Caco-2 (cell line): ENCODE results near the gene PRKAR1B. TPM values are rescaled to one million over a fixed set of nuclear protein-coding genes. Genes with fewer than 3 reads are reported as not detected.

ENCODE experiments used
- BruUV-seq: library from RNA; stranded (reverse); fragments of 400-500 nt; replicated peaks from 2 replicates; lab custom pipeline; 2021; lab: Mats Ljungman, UMichigan
- CTCF ChIA-PET: fragments of 300-600 bp; sonication (Branson Sonifier 250); formaldehyde crosslinking; loops from one replicate; lab custom pipeline; 2022; ENCODE audit warnings: antibody characterized with exemption; lab: Charles Lee
- POLR2A ChIA-PET: fragments of 300-600 bp; sonication (Branson Sonifier 250); formaldehyde crosslinking; loops from one replicate; lab custom pipeline; 2022; ENCODE audit warnings: antibody characterized with exemption; lab: Charles Lee
- DNase-seq, 2 experiments: peaks; one replicate each; pipeline versions ENCODE4 v3.0.0 to v3.0.0-alpha.2; 2020 to 2022
- H3K27me3 ChIP-seq: replicated peaks from 2 replicates; pipeline ENCODE4 v1.6.0; 2011; ENCODE audit warnings: low read length; ENCODE audit not compliant: control insufficient read depth, insufficient read depth
- H3K36me3 ChIP-seq: 2 replicates; pipeline ENCODE4 v1.5.1; 2011; ENCODE audit warnings: low read length; ENCODE audit not compliant: control insufficient read depth, insufficient read depth
- H3K4me1 ChIP-seq: fragments of 250-450 bp; sonication (Bioruptor Pico); 2 replicates; pipeline ENCODE4 v1.5.1; 2020; ENCODE audit warnings: mild to moderate bottlenecking
- H3K4me3 ChIP-seq: 2 replicates; pipeline ENCODE4 v1.5.1; 2011; ENCODE audit warnings: low read depth, mild to moderate bottlenecking, control low read depth, low read length
- H3K9me3 ChIP-seq: fragments of 250-450 bp; sonication (Bioruptor Pico); 2 replicates; pipeline ENCODE4 v1.5.1; 2020; ENCODE audit warnings: mild to moderate bottlenecking, moderate library complexity
- H3K27ac Mint-ChIP-seq: one replicate; pipeline ENCODE4 v1.8.0; 2022; ENCODE audit warnings: mixed read lengths; ENCODE audit not compliant: unreplicated experiment
- H3K27me3 Mint-ChIP-seq: one replicate; pipeline ENCODE4 v1.8.0; 2022; ENCODE audit warnings: mixed read lengths; ENCODE audit not compliant: insufficient read depth, unreplicated experiment
- H3K36me3 Mint-ChIP-seq: one replicate; pipeline ENCODE4 v1.8.0; 2022; ENCODE audit warnings: mild to moderate bottlenecking, mixed read lengths; ENCODE audit not compliant: insufficient read depth, unreplicated experiment
- H3K4me1 Mint-ChIP-seq: one replicate; pipeline ENCODE4 v1.8.0; 2022; ENCODE audit warnings: low read depth, mixed read lengths; ENCODE audit not compliant: unreplicated experiment
- H3K4me3 Mint-ChIP-seq: one replicate; pipeline ENCODE4 v1.8.0; 2022; ENCODE audit warnings: mild to moderate bottlenecking, moderate library complexity, mixed read lengths; ENCODE audit not compliant: unreplicated experiment
- H3K9me3 Mint-ChIP-seq: one replicate; pipeline ENCODE4 v1.8.0; 2022; ENCODE audit warnings: mixed read lengths; ENCODE audit not compliant: unreplicated experiment
- CTCF ChIP-seq, 2 experiments: fragments of 200-600 bp in 1 of 2; IDR thresholded peaks; 1 replicate in 1 of 2; 2 replicates in 1 of 2; pipeline versions ENCODE4 v1.5.1 to v1.8.0; 2011 to 2022; ENCODE audit warnings: antibody characterized with exemption in 1 of 2, control low read depth in 1 of 2, inconsistent platforms in 1 of 2, low read depth in 1 of 2, low read length in 1 of 2, mild to moderate bottlenecking in 1 of 2, moderate library complexity in 1 of 2; ENCODE audit not compliant: insufficient read depth in 1 of 2, severe bottlenecking in 1 of 2, unreplicated experiment in 1 of 2
- intact Hi-C: fragments of 100-400 bp; cut with micrococcal nuclease; formaldehyde crosslinking; loops from one replicate; pipeline ENCODE4 v1.10.0; 2022; ENCODE audit not compliant: unreplicated experiment
- total RNA-seq: library from RNA; stranded (reverse); gene quantifications from 2 replicates; pipeline ENCODE4 v1.2.3, GENCODE V29; 2022

PRKAR1B gene
- total RNA-seq, 1 experiment from 2014 or later = 56.6 TPM

DNA sequence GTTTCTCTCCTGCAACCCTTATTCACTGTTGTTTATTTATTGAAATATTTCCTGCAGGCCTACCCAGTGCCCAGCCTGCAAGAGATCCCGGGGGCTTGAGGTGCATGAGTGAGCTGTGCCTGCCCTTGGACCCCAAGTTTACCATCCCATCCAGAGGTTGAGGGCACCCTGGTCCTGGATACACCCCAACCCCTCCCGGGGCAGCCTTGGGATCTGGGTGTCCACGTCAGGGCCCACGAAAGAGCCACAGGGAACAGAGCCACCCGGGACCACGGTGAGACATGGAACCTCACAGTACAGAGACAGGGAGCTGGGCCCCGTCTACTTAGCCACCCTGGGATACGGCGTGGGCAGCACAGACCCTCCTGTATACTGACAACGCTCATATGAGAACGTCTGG is 178.7 kb downstream of the PRKAR1B start:
- DNase-seq = no peak
- POLR2A ChIA-PET = no interaction called here
- no peak for TF ChIP-seq CTCF (IDR thresholded peaks at IDR 0.05; ENCODE audit: insufficient read depth in 1 of 2, low read depth in 1 of 2, low read length in 1 of 2, severe bottlenecking in 1 of 2, unreplicated experiment in 1 of 2)
- BruUV-seq = no TSS peak
- Mint-ChIP-seq H3K4me3 (no peak overlapping the region), H3K9me3 (no peaks in the 10 kb centered on the region), H3K36me3 (peaks cover 6% of the 10 kb centered on the region), H3K4me1 (peaks cover 5% of the 10 kb centered on the region), H3K27me3 (no peaks in the 10 kb centered on the region), H3K27ac (peak overlapping the region; percentile 50)
- CTCF ChIA-PET = no interaction called here
- intact Hi-C loops = no loop called here
- H3K27me3 ChIP-seq = no peaks in the 10 kb centered on the region
- no peak overlapping the region for H3K4me3 ChIP-seq
- no peaks in the 10 kb centered on the region; the same call in 1 of the 2 replicates for H3K36me3 ChIP-seq
- H3K9me3 ChIP-seq = no peaks in the 10 kb centered on the region
- H3K4me1 ChIP-seq = peaks cover under 1% of the 10 kb centered on the region; the same call in 1 of the 2 replicates

DNA sequence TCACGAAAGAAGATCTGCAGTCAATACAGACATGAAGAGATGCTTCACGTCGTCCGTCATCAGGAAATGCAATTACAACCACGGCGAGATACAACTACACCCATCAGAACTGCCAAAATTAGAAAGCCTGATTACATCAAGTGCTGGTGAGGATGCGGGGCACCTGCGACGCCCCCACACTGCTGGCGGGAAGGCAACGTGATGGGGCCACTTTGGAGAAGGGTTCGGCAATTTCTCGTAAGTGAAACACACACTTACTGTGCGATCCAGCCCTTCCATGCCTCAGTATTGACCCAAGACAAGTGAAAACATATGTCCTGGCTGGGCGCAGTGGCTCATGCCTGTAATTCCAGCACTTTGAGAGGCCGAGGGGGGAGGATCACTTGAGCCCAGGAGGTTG is 181.6 kb downstream of the PRKAR1B start:
- Histone ChIP-seq H3K9me3 (no peaks in the 10 kb centered on the region), H3K36me3 (no peaks in the 10 kb centered on the region; the same call in 1 of the 2 replicates), H3K4me1 (peaks cover 15% of the 10 kb centered on the region), H3K27me3 (no peaks in the 10 kb centered on the region), H3K4me3 (no peak overlapping the region)
- no TSS peak for BruUV-seq
- Mint-ChIP-seq H3K4me3 (no peak overlapping the region), H3K36me3 (peaks cover 6% of the 10 kb centered on the region), H3K27me3 (no peaks in the 10 kb centered on the region), H3K4me1 (peaks cover 28% of the 10 kb centered on the region), H3K9me3 (no peaks in the 10 kb centered on the region), H3K27ac (no peak overlapping the region)
- ChIA-PET CTCF (no interaction called here), POLR2A (no interaction called here)
- DNase-seq = no peak
- no peak for TF ChIP-seq CTCF (IDR thresholded peaks at IDR 0.05; ENCODE audit: insufficient read depth in 1 of 2, low read depth in 1 of 2, low read length in 1 of 2, severe bottlenecking in 1 of 2, unreplicated experiment in 1 of 2)
- intact Hi-C loops = no loop called here

DNA sequence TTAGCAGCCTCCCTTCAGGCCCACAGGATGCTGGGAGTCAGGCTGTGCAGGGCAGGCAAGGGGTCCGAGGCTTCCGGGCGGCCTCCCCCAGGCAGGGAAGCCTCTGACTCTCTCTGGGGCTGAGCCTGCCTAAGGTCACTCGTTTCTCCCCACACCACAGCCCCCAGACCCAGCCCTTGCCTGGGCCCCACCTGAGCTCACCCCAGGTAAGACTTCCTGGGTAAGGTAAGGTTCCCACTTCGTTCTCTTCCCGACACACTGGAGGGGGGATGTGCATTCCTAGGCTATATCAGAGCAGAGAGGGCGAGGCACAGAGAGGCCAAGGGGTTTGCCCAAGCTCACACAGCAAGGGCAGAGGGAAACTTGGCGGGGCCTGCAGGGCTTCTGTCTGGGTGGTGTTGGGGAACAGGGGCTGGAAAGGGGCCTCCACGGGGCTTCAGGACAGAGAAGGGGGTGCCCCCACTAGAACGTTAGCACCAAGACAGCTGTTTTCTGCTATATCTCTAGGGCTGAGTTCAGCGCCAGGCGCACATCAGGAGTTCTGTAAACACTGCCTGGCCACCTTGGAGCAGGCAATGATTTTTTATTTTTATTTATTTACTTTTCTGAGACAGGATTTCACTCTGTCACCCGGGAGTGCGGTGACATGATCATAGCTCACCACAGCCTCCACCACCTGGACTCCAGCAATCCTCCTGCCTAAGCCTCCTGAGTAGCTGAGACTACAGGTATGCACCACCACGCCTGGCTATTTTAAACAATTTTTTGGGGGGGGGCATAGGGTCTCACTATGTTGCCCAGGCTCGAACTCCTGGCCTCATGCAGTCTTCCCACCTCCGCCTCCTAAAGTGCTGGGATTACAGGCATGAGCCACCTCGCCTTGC is 182.5 kb downstream of the PRKAR1B start:
- ChIA-PET POLR2A (no interaction called here), CTCF (no interaction called here)
- no peak for DNase-seq
- Histone ChIP-seq H3K27me3 (no peaks in the 10 kb centered on the region), H3K4me3 (no peak overlapping the region), H3K4me1 (peaks cover 24% of the 10 kb centered on the region), H3K36me3 (no peaks in the 10 kb centered on the region; the same call in 1 of the 2 replicates), H3K9me3 (no peaks in the 10 kb centered on the region)
- BruUV-seq = no TSS peak
- Mint-ChIP-seq H3K9me3 (no peaks in the 10 kb centered on the region), H3K4me3 (no peak overlapping the region), H3K27me3 (no peaks in the 10 kb centered on the region), H3K4me1 (peaks cover 34% of the 10 kb centered on the region), H3K36me3 (peaks cover 6% of the 10 kb centered on the region), H3K27ac (no peak overlapping the region)
- TF ChIP-seq CTCF (IDR thresholded peaks at IDR 0.05; ENCODE audit: insufficient read depth in 1 of 2, low read depth in 1 of 2, low read length in 1 of 2, severe bottlenecking in 1 of 2, unreplicated experiment in 1 of 2) = no peak
- intact Hi-C loops = no loop called here
